22Rv1 (cell line): ENCODE measurements around the gene SOD3.

Experiments
- ZFX ChIP-seq: fragments of 450-650 bp; IDR thresholded peaks from 2 replicates; pipeline ENCODE4 v1.6.1; 2017; ENCODE audit warnings: antibody characterized with exemption, borderline replicate concordance
- TF ChIP-seq, protein P1 (sequence below): fragments of 450-650 bp; IDR thresholded peaks from 2 replicates; pipeline ENCODE4 v1.5.1; 2017; ENCODE audit warnings: mild to moderate bottlenecking

DNA sequence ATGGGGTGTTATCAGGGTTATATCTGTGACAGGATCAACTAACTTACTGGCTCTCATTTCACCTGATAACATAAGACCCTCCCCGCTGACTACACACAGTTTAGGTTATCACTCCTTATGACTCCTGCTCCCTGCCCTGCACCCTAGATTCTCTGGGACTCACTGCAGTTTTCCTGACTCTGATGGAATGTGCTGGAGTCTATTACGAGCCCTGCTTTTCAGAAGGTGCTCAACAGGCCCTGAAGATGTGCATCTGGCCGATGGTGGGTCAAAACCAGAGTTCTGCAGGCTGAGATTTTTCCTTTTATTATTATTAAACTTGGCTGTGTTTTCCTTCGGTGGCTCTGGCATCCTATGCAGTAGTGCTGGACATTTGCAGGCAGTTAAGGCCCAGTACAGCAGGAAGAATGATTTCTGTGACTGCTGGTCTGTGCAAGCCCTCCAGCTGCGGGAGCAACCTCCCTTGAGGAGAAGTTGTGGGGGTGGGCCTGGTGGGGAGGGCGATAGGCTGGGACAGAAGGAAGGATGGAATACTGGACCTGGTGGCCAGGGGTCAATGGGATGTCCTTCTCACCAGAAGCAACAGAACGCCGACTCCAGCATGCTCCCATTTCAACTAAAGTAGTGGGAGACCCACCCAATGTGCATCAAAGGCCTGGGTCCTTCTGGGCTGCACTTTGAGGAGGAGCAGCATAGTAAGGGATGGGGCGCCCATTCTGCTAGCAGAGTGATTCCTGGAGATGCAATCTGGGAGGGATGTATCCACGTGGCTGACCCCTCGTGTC is 11.0 kb downstream of the SOD3 start:
- TF ChIP-seq, protein P1, sequence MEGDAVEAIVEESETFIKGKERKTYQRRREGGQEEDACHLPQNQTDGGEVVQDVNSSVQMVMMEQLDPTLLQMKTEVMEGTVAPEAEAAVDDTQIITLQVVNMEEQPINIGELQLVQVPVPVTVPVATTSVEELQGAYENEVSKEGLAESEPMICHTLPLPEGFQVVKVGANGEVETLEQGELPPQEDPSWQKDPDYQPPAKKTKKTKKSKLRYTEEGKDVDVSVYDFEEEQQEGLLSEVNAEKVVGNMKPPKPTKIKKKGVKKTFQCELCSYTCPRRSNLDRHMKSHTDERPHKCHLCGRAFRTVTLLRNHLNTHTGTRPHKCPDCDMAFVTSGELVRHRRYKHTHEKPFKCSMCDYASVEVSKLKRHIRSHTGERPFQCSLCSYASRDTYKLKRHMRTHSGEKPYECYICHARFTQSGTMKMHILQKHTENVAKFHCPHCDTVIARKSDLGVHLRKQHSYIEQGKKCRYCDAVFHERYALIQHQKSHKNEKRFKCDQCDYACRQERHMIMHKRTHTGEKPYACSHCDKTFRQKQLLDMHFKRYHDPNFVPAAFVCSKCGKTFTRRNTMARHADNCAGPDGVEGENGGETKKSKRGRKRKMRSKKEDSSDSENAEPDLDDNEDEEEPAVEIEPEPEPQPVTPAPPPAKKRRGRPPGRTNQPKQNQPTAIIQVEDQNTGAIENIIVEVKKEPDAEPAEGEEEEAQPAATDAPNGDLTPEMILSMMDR: no peak
- TF ChIP-seq ZFX: no peak
